GM19099 (cell line): Measurements from ENCODE around the gene AKT2.

Source experiments
- POLR2A ChIP-seq: IDR thresholded peaks from 3 replicates; pipeline ENCODE4 v1.6.1; 2011; ENCODE audit warnings: low read depth; ENCODE audit not compliant: insufficient read length; ENCODE audit errors: extremely low read depth

The AKT2 gene

DNA sequence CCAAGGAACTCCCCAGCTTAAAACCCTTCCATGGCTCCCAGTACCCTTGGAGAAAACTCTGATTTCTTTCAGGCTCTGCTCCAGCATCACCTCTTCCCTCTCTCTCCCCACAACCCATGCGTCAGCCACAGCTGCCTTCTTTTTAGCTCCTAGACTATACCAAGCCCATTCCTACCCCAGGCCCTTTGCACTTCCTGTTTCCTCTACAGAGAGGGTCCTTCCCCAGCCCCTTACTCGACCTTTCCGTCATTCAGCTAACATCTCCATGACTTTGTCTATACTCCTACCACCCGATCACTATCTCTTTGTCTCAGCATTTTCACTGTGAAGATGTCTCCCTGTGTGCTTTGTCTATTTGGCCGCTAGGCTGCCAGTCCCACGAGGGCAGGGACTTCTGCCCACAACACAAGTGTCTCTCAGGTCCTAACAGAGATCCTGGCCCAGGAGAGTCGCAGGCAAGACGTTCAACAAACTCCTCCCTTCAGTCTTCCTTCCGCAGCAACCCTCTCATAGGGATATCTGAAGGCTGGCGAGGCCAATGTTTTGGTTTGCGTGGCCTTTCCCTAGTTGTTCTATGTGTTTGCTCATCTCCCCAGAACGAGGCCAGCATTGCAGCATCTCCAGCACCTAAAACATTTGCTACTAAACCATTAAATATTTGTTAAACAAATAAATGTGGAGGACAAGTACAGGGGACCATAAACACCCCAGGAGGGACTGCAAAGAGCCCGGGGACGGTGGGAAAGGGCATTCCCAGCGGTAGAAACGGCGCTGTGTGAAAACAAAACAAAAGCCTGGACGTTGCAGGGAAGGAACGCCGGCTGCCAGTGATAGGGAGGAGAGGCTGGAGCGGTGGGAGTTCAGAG is 59.5 kb downstream of the AKT2 start:
- no peak for TF ChIP-seq POLR2A

DNA sequence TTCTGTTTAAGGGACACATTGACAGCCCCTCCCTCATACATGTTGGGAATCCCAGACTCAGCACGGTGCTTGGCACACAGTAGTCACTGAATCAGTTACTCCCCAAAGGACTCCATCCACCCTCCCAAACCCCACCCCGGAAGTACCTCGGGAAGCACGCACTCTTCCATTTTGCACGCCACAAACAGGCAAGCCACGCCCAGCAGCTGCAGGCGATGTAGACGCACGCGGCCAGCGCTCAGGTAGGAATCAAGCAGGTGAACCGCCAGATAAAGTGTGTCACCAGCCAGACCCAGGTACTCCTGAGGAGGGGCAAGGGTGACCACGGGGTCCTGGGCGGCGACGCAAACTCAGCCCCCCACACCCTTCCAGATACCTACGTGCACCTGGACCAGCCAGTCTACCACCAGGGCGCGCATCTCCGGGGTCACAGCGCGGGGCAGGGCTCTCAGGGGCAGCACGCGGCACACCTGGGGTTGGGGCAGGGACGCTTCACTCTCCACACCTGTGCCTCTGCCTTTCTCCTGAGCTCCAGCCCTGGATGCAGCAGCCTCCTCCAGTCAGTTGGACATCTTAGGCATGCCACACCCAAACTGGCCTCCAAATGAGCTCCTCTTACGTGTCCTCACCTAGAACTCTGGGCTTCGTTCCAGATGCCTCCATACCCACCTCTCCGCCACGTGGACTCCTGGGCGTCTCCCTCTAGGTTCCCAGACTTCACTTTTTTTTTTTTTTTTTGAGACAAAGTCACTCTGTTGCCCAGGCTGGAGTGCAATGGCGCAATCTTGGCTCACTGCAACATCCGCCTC is 60.6 kb downstream of the AKT2 start:
- TF ChIP-seq POLR2A: no peak

DNA sequence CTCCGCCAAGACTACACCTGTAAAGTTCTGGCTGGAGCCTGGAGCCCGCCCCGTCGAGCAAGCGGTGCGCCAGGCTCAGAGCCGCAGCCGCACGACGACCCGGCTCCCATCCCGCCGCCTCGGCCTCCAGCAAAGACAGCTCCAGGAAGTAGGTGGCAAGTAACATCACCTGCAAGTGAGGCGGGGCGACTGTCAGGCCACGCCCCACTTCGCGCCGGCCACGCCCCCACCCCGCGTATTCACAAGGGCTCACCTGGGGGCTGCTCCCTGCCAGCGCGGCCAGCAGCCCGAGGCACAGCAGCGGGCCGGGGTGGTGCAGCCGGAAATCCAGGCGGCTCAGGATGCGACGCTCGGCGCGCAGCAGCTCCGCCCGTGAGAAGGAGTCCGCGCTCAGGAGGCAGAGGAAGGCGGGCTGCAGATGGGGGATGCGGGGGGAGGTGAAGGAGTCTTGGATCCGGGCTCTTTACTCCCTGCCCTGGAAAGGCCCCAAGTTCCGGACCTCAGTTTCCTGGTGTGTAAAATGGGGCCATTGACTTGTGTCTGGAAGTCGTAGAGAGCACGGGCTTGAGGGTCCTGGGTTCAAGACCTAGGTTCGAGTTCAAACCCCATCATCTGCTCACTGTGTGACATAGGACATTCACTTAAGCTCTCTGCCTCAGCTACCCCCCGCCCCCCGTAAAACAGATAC is 61.9 kb downstream of the AKT2 start:
- TF ChIP-seq POLR2A: no peak

- no peak for TF ChIP-seq POLR2A
These were observed 63.1 kb downstream of the AKT2 start for GRCh38 chr19:40221858-40222619.

DNA sequence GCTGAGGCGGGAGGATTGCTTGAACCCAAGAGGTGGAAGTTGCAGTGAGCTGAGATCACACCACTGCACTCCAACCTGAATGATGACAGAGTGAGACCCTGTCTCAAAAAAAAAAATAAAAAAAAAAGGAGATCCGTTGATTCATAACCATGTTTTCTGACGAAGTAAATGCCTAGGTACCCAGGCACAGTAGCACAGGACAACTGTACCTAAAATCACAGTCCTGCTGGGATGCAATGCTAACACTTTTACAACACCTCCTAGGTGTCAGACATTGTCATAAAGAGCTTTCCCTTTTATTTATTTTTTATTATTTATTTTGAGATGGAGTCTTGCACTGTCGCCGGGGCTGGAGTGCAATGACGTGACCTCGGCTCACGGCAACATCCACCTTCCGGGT is 64.5 kb downstream of the AKT2 start:
- TF ChIP-seq POLR2A: no peak

DNA sequence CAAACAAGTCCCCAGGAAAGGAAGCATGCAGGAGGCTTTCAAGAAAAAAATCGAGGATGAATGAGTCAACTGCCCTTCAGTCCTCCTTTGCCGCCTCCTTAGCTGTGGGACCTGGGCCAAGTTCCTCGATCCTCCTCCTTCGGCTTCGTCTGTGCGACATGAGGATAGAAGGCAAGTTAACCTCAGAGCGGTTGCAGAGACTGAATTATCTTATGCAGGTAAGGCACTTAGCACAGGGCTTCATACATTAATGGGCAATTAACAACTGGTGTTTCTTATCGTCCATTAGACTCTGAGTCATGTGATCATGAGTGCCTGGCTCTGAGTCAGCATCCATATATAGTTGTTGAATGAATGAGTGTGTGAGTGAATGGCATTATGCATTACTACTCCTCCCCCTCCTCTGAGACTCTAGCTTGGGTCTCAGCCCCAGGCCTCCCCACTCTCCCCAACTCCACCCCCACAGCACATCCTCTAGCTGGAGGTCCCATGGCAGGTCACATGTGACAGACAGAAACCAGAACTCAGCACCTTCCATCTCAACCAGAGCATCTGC is 65.3 kb downstream of the AKT2 start:
- no peak for TF ChIP-seq POLR2A

- no peak for TF ChIP-seq POLR2A
These were observed 66.9 kb downstream of the AKT2 start, which contains the start of gene TTC9B for GRCh38 chr19:40217934-40218890. Gene TTC9B, minus strand, starts transcription at chr19:40218384. Its CDS starts 3 bp downstream, at chr19:40218381.

DNA sequence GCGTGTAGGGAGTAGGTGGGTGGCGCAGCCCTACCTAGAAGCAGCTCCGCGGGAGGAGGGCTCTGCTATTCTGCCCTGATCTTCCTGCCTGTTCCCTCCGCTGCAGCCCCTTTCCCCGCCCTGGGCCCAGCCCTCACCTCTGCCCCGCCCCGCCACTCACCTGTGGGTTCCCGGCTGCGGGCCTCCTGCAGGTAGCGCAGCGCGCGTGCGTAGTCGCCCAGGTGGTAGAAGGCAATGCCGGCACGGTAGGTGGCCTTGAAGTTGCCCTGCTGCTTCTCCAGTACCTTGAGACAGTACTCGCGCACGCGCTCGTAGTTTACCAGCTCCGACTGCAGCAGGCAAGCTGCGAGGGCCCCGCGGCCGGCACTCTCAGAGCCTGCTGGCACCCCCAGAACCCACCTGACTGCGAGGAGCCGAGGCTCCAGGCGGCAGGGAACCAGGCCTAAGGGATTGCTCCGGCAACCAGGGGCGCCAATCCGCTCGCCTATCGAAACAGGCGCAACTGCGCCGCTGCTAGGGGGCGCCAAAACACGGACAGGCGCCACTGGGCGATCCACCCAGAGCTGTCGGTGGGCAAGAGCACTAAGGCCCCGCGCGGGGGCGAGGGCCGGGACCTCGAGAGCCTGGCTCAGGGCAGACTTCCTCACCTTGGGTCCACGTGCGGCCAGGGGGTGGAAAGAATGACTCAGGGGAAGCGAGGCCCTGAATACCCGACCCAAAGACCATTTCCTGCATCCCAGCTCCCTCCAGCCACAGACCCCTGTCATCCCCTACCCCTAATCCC is 67.9 kb downstream of the AKT2 start:
- TF ChIP-seq POLR2A: no peak

GRCh38 chr19:40216777-40217026 is 68.4 kb downstream of the AKT2 start:
- TF ChIP-seq POLR2A: no peak

DNA sequence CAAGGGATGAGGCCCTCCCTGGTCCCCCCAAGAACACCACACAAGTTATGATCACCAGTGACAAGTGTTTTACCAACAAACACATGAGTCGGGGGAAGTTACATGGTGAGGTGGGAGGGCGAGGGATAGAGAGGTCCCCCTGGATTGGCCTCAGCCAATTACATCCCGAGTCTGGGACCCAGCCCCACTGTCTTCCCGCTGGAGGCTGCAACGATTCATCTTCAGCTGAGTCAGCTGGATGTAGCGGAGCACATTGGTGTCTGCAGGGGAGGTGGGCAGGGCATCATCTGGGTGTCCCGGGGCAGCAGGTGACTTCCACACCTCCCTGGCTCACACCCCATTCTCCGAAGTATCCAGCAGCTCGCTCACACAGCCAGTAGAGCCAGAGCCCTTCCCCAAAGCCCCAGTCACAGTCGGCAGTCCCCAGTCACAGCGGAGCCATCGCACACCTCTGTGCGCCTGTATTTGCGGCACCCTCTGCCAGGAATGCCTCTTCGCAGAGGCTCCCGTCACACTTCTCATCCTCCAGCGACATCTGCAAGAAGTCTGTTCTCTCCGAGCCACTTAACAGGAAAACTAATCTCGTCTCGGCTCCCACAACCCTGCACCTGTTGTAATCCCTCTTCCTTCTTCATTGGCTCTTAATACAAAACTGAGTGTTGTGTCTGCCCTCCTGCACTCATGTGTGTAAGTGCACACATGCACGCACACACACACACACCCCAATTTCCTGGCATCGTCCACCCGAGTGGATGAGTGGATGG is 69.0 kb downstream of the AKT2 start:
- no peak for TF ChIP-seq POLR2A

GRCh38 chr19:40214936-40215335 is 70.2 kb downstream of the AKT2 start:
- no peak for TF ChIP-seq POLR2A
